Liver (tissue), 9 donors: ENCODE measurements around the gene PCBP2. TPM values are rescaled to one million over a fixed set of nuclear protein-coding genes. Genes with fewer than 3 reads are reported as not detected.
A peak's percentile ranks its signal among the peaks of the same experiment; 100 is the strongest.
"Not testable (repeated sequence)": the region's sequence is repeated elsewhere in the genome, so short reads cannot be mapped to it uniquely, and the experiment has no call there.

Experiments
- DNase-seq: peaks from one replicate; pipeline ENCODE4 v3.0.0-alpha.2; 2017; ENCODE audit warnings: low spot score
- H3K27ac ChIP-seq, 2 donors: one replicate each; pipeline ENCODE4 v1.7.0; 2013; ENCODE audit warnings: inconsistent platforms in 2 of 2, low read length in 2 of 2, control low read depth in 1 of 2, low read depth in 1 of 2, mild to moderate bottlenecking in 1 of 2
- H3K27me3 ChIP-seq, 4 donors: one replicate each; pipeline versions ENCODE4 v1.6.1 to v1.7.0; 2013; ENCODE audit warnings: low read length in 3 of 4, inconsistent platforms in 1 of 4, mild to moderate bottlenecking in 1 of 4, moderate library complexity in 1 of 4; ENCODE audit not compliant: control insufficient read depth in 4 of 4, insufficient read depth in 4 of 4
- H3K36me3 ChIP-seq, 4 donors: one replicate each; pipeline versions ENCODE4 v1.6.1 to v1.7.0; 2013; ENCODE audit warnings: low read length in 3 of 4, mild to moderate bottlenecking in 3 of 4, low read depth in 1 of 4, moderate library complexity in 1 of 4; ENCODE audit not compliant: control insufficient read depth in 4 of 4, insufficient read depth in 3 of 4
- H3K4me1 ChIP-seq, 4 donors: one replicate each; pipeline versions ENCODE4 v1.6.1 to v1.7.0; 2013; ENCODE audit warnings: low read length in 3 of 4, mild to moderate bottlenecking in 3 of 4, moderate library complexity in 1 of 4; ENCODE audit not compliant: control insufficient read depth in 4 of 4, insufficient read depth in 4 of 4
- H3K4me3 ChIP-seq, 3 donors: one replicate each; pipeline versions ENCODE4 v1.6.1 to v1.7.0; 2013; ENCODE audit warnings: low read length in 3 of 3, control low read depth in 1 of 3, low read depth in 1 of 3, mild to moderate bottlenecking in 1 of 3
- H3K9ac ChIP-seq, 2 donors: one replicate each; pipeline ENCODE4 v1.7.0; 2013; ENCODE audit warnings: low read length in 2 of 2, mild to moderate bottlenecking in 2 of 2, moderate library complexity in 2 of 2, control low read depth in 1 of 2, low read depth in 1 of 2
- H3K9me3 ChIP-seq, 4 donors: one replicate each; pipeline versions ENCODE4 v1.6.1 to v1.7.0; 2013; ENCODE audit warnings: low read length in 3 of 4; ENCODE audit not compliant: control insufficient read depth in 4 of 4
- EGR1 ChIP-seq, 2 donors: IDR thresholded peaks; 2 replicates each; pipeline ENCODE4 v1.6.1; 2016 to 2018; ENCODE audit warnings: antibody characterized with exemption in 2 of 2, low read depth in 2 of 2
- FOXA1 ChIP-seq: IDR thresholded peaks from 2 replicates; pipeline ENCODE4 v1.6.1; 2016; ENCODE audit warnings: antibody characterized with exemption
- FOXA2 ChIP-seq: IDR thresholded peaks from 2 replicates; pipeline ENCODE4 v1.6.1; 2016; ENCODE audit warnings: antibody characterized with exemption
- GABPA ChIP-seq, 2 donors: IDR thresholded peaks in 1 of 2; conservative IDR thresholded peaks in 1 of 2; 2 replicates each; pipeline ENCODE4 v1.6.1; 2016; ENCODE audit warnings: antibody characterized with exemption in 2 of 2, mild to moderate bottlenecking in 1 of 2, moderate library complexity in 1 of 2
- HNF4A ChIP-seq, 2 donors: conservative IDR thresholded peaks; 2 replicates each; pipeline ENCODE4 v1.6.1; 2016; ENCODE audit warnings: antibody characterized with exemption in 2 of 2, mild to moderate bottlenecking in 2 of 2
- HNF4G ChIP-seq: IDR thresholded peaks from 2 replicates; pipeline ENCODE4 v1.6.1; 2016; ENCODE audit warnings: antibody characterized with exemption
- JUND ChIP-seq, 2 donors: IDR thresholded peaks; 2 replicates each; pipeline ENCODE4 v1.6.1; 2016; ENCODE audit warnings: antibody characterized with exemption in 2 of 2
- NR2F2 ChIP-seq: IDR thresholded peaks from 2 replicates; pipeline ENCODE4 v1.6.1; 2016; ENCODE audit warnings: antibody characterized with exemption
- RAD21 ChIP-seq, 2 donors: IDR thresholded peaks; 2 replicates each; pipeline ENCODE4 v1.6.1; 2016; ENCODE audit warnings: antibody characterized with exemption in 2 of 2, mild to moderate bottlenecking in 2 of 2
- RXRA ChIP-seq, 2 donors: IDR thresholded peaks; 2 replicates each; pipeline ENCODE4 v1.6.1; 2017 to 2018; ENCODE audit warnings: antibody characterized with exemption in 2 of 2, mild to moderate bottlenecking in 1 of 2
- SP1 ChIP-seq: IDR thresholded peaks from 2 replicates; pipeline ENCODE4 v1.6.1; 2018; ENCODE audit warnings: antibody characterized with exemption, mild to moderate bottlenecking
- TAF1 ChIP-seq: conservative IDR thresholded peaks from 2 replicates; pipeline ENCODE4 v1.6.1; 2016; ENCODE audit warnings: antibody characterized with exemption, mild to moderate bottlenecking
- YY1 ChIP-seq: IDR thresholded peaks from 2 replicates; pipeline ENCODE4 v1.6.1; 2016; ENCODE audit warnings: antibody characterized with exemption, mild to moderate bottlenecking
- WGBS: extraction: QIAGEN DNeasy Blood & Tissue Kit; methylation state at CpG from one replicate; pipeline ENCODE4 v1.1.7; 2013; 5-methylcytosine and 5-hydroxymethylcytosine counted together
- polyA plus RNA-seq, 2 donors: library from polyadenylated mRNA; stranded (reverse) in 1 of 2; unstranded in 1 of 2; fragments of 200-250 nt in 1 of 2; fragments of >200 nt in 1 of 2; fragmentation: Nextera tagmentation in 1 of 2; extraction: Ambion mirVana in 1 of 2; gene quantifications; one replicate each; pipeline versions ENCODE4 v1.2.1 to v1.2.3, GENCODE V29; 2013 to 2015
- total RNA-seq, 2 donors: library from RNA; depleted of rRNA; stranded (reverse); fragments of >200 nt; gene quantifications; one replicate each; pipeline ENCODE4 v1.2.3, GENCODE V29; 2014
- TF ChIP-seq, protein P1 (sequence below): IDR thresholded peaks from 2 replicates; pipeline ENCODE4 v1.6.1; 2016; ENCODE audit warnings: antibody characterized with exemption
- TF ChIP-seq, protein P2 (sequence below): fragments of 150-350 bp; IDR thresholded peaks from 2 replicates; pipeline ENCODE4 v1.5.1; 2017; ENCODE audit warnings: improper control_type of control experiment, low read depth, low read length; ENCODE audit not compliant: missing input control
- TF ChIP-seq, protein P3 (sequence below): IDR thresholded peaks from 2 replicates; pipeline ENCODE4 v1.6.1; 2016; ENCODE audit warnings: antibody characterized with exemption
- TF ChIP-seq, protein P4 (sequence below): IDR thresholded peaks from 2 replicates; pipeline ENCODE4 v1.6.1; 2016; ENCODE audit warnings: antibody characterized with exemption
- TF ChIP-seq, protein P5 (sequence below): IDR thresholded peaks from 2 replicates; pipeline ENCODE4 v1.6.1; 2016; ENCODE audit warnings: antibody characterized with exemption, mild to moderate bottlenecking
- donor health status: healthy.
- donor health status: healthy.
- donor health status: healthy.
- donor health status: healthy.
- donor health status: healthy.

The PCBP2 gene
- 100 to 1,000 TPM; 224 to 377 TPM for total RNA-seq
- 100 to 1,000 TPM; 130 to 222 TPM for polyA plus RNA-seq

DNA sequence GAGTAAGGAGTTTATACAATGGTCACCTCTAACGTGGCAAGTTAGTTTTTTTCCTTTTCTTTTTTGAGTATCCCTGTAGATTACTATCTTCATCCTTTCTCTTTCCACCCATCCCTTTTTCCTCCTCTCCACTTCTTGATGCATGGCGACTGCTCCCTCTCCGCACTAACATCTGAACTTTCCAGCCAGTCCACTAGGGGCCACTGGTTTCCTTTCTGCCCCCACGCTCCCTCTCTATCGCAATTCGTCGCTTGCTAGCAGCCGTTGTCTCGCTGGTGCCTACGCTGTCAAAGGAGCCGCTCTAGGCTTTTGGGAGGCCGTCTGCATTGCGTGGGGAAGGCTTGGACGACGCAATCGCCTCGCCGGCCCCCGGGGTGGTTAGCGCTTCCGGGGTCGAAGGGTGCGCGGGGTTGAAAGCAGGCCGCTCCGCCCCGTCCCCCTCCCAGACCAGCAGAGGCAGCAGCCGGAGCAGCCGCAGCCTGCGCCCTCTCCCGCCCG lies at the start of gene PCBP2:
Gene PCBP2 (plus strand): TSS at position 442 of the 498 bp plus-strand sequence. CDS start 2,699 bp downstream, outside the sequence.
- Histone ChIP-seq H3K9me3 (no peaks in the 10 kb centered on the region), H3K27ac (peak within 1 kb of the TSS; percentile 97 to 98), H3K9ac (peak within 1 kb of the TSS; percentile 71 to 92), H3K4me3 (peak within 1 kb of the TSS; percentile 82 to 86 (median 85)), H3K36me3 (peaks cover 9 to 33% (median 27%) of the 10 kb centered on the region in 4 donors), H3K27me3 (no peaks in the 10 kb centered on the region), H3K4me1 (peaks cover 0 to 21% (median 18%) of the 10 kb centered on the region in 4 donors)
- WGBS, result under 1% methylated on average over 32 of the region's 32 CpGs
- TF ChIP-seq, protein P1, sequence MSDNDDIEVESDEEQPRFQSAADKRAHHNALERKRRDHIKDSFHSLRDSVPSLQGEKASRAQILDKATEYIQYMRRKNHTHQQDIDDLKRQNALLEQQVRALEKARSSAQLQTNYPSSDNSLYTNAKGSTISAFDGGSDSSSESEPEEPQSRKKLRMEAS, result peak; percentile 87
- TF ChIP-seq, protein P2, sequence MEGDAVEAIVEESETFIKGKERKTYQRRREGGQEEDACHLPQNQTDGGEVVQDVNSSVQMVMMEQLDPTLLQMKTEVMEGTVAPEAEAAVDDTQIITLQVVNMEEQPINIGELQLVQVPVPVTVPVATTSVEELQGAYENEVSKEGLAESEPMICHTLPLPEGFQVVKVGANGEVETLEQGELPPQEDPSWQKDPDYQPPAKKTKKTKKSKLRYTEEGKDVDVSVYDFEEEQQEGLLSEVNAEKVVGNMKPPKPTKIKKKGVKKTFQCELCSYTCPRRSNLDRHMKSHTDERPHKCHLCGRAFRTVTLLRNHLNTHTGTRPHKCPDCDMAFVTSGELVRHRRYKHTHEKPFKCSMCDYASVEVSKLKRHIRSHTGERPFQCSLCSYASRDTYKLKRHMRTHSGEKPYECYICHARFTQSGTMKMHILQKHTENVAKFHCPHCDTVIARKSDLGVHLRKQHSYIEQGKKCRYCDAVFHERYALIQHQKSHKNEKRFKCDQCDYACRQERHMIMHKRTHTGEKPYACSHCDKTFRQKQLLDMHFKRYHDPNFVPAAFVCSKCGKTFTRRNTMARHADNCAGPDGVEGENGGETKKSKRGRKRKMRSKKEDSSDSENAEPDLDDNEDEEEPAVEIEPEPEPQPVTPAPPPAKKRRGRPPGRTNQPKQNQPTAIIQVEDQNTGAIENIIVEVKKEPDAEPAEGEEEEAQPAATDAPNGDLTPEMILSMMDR, result peak; percentile 81
- TF ChIP-seq FOXA1 (peak; percentile 65), HNF4G (peak; percentile 32), SP1 (peak; percentile 90), HNF4A (conservative IDR thresholded peaks at IDR 0.05) (peak; percentile 60 to 68), JUND (IDR thresholded peaks at IDR 0.05) (peak; percentile 49 to 65), RXRA (IDR thresholded peaks at IDR 0.05) (peak; percentile 73 to 89), GABPA (IDR thresholded peaks at IDR 0.05 in 1 of 2, conservative IDR thresholded peaks at IDR 0.05 in 1 of 2) (peak; percentile 60 to 90), FOXA2 (peak; percentile 29), YY1 (peak; percentile 87), TAF1 (peak; percentile 87), EGR1 (IDR thresholded peaks at IDR 0.05; ENCODE audit: low read depth in 2 of 2) (peak; percentile 64 to 86), NR2F2 (peak; percentile 81), RAD21 (IDR thresholded peaks at IDR 0.05) (peak; percentile 73 to 84)
- TF ChIP-seq, protein P3, sequence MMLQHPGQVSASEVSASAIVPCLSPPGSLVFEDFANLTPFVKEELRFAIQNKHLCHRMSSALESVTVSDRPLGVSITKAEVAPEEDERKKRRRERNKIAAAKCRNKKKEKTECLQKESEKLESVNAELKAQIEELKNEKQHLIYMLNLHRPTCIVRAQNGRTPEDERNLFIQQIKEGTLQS, result peak; percentile 87
- TF ChIP-seq, protein P4, sequence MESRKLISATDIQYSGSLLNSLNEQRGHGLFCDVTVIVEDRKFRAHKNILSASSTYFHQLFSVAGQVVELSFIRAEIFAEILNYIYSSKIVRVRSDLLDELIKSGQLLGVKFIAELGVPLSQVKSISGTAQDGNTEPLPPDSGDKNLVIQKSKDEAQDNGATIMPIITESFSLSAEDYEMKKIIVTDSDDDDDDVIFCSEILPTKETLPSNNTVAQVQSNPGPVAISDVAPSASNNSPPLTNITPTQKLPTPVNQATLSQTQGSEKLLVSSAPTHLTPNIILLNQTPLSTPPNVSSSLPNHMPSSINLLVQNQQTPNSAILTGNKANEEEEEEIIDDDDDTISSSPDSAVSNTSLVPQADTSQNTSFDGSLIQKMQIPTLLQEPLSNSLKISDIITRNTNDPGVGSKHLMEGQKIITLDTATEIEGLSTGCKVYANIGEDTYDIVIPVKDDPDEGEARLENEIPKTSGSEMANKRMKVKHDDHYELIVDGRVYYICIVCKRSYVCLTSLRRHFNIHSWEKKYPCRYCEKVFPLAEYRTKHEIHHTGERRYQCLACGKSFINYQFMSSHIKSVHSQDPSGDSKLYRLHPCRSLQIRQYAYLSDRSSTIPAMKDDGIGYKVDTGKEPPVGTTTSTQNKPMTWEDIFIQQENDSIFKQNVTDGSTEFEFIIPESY, result peak; percentile 71
- TF ChIP-seq, protein P5, sequence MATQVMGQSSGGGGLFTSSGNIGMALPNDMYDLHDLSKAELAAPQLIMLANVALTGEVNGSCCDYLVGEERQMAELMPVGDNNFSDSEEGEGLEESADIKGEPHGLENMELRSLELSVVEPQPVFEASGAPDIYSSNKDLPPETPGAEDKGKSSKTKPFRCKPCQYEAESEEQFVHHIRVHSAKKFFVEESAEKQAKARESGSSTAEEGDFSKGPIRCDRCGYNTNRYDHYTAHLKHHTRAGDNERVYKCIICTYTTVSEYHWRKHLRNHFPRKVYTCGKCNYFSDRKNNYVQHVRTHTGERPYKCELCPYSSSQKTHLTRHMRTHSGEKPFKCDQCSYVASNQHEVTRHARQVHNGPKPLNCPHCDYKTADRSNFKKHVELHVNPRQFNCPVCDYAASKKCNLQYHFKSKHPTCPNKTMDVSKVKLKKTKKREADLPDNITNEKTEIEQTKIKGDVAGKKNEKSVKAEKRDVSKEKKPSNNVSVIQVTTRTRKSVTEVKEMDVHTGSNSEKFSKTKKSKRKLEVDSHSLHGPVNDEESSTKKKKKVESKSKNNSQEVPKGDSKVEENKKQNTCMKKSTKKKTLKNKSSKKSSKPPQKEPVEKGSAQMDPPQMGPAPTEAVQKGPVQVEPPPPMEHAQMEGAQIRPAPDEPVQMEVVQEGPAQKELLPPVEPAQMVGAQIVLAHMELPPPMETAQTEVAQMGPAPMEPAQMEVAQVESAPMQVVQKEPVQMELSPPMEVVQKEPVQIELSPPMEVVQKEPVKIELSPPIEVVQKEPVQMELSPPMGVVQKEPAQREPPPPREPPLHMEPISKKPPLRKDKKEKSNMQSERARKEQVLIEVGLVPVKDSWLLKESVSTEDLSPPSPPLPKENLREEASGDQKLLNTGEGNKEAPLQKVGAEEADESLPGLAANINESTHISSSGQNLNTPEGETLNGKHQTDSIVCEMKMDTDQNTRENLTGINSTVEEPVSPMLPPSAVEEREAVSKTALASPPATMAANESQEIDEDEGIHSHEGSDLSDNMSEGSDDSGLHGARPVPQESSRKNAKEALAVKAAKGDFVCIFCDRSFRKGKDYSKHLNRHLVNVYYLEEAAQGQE, result peak; percentile 76
- peak; percentile 94 for DNase-seq

DNA sequence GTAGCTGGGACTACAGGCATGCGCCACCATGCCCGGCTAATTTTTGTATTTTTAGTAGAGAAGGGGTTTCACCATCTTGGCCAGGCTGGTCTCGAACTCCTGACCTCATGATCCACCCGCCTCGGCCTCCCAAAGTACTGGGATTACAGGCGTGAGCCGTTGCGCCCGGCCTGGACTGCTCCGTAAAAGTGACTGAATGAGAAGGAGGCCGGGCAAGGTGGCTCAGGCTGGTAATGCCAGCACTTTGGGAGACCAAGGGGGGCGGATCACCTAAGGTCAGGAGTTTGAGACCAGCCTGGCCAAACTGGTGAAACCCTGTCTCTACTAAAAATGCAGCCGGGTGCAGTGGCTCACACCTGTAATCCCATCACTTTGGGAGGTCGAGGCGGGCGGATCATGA lies 49.6 kb upstream of the PCBP2 start:
- H3K9me3 ChIP-seq, H3K36me3 ChIP-seq, H3K4me1 ChIP-seq, H3K27ac ChIP-seq, H3K27me3 ChIP-seq, H3K9ac ChIP-seq, DNase-seq, H3K4me3 ChIP-seq: not testable (repeated sequence)
- WGBS, result 96% methylated on average over 16 of the region's 16 CpGs
